Tibial artery (tissue), 4 donors: ENCODE data around the gene ACOXL.

Source experiments
- DNase-seq, 2 donors: peaks; one replicate each; pipeline ENCODE4 v3.0.0-alpha.2; 2019
- H3K27ac ChIP-seq, 2 donors: fragments of 200-600 bp; sonication (generic) in 1 of 2; 1 replicate in 1 of 2; 2 replicates in 1 of 2; pipeline ENCODE4 v1.5.1; 2018 to 2019; ENCODE audit warnings: mild to moderate bottlenecking in 1 of 2
- H3K27me3 ChIP-seq, 2 donors: fragments of 200-600 bp; sonication (generic) in 1 of 2; one replicate each; pipeline versions ENCODE4 v1.5.1 to v1.6.0; 2016 to 2019
- H3K36me3 ChIP-seq, 3 donors: fragments of 200-600 bp; sonication (generic) in 2 of 3; one replicate each; pipeline ENCODE4 v1.5.1; 2016 to 2019; ENCODE audit warnings: mild to moderate bottlenecking in 2 of 3
- H3K4me1 ChIP-seq, 4 donors: fragments of 200-600 bp; sonication (generic) in 2 of 4; 1 replicate in 3 of 4; 2 replicates in 1 of 4; pipeline ENCODE4 v1.5.1; 2016 to 2019
- H3K4me3 ChIP-seq, 2 donors: fragments of 200-600 bp; sonication (generic) in 1 of 2; 1 replicate in 1 of 2; 2 replicates in 1 of 2; pipeline ENCODE4 v1.5.1; 2018 to 2019; ENCODE audit warnings: mild to moderate bottlenecking in 2 of 2
- H3K9me3 ChIP-seq, 3 donors: fragments of 200-600 bp; sonication (generic) in 1 of 3; one replicate each; pipeline ENCODE4 v1.5.1; 2016 to 2019
- intact Hi-C: fragments of 100-400 bp; cut with DNase I; formaldehyde crosslinking; loops from one replicate; pipeline ENCODE4 v1.15.0; 2023; ENCODE audit warnings: low total_unique reads
- TF ChIP-seq, protein P1 (sequence below), 2 experiments: fragments of 200-600 bp in 1 of 2; fragments of 450-650 bp in 1 of 2; IDR thresholded peaks; one replicate each; pipeline ENCODE4 v1.5.1; 2017 to 2019; ENCODE audit warnings: antibody characterized with exemption in 2 of 2, mild to moderate bottlenecking in 1 of 2, moderate library complexity in 1 of 2

Gene ACOXL

GRCh38 chr2:110793034-110793433 lies 60.7 kb downstream of the ACOXL start:
- intact Hi-C loops = no loop called here
- H3K36me3 ChIP-seq = no peaks in the 10 kb centered on the region
- peaks cover 0 to 23% (median 15%) of the 10 kb centered on the region in 4 donors for H3K4me1 ChIP-seq
- no peaks in the 10 kb centered on the region for H3K9me3 ChIP-seq
- DNase-seq = no peak
- H3K4me3 ChIP-seq = no peak overlapping the region
- H3K27ac ChIP-seq = no peak overlapping the region
- TF ChIP-seq, protein P1, sequence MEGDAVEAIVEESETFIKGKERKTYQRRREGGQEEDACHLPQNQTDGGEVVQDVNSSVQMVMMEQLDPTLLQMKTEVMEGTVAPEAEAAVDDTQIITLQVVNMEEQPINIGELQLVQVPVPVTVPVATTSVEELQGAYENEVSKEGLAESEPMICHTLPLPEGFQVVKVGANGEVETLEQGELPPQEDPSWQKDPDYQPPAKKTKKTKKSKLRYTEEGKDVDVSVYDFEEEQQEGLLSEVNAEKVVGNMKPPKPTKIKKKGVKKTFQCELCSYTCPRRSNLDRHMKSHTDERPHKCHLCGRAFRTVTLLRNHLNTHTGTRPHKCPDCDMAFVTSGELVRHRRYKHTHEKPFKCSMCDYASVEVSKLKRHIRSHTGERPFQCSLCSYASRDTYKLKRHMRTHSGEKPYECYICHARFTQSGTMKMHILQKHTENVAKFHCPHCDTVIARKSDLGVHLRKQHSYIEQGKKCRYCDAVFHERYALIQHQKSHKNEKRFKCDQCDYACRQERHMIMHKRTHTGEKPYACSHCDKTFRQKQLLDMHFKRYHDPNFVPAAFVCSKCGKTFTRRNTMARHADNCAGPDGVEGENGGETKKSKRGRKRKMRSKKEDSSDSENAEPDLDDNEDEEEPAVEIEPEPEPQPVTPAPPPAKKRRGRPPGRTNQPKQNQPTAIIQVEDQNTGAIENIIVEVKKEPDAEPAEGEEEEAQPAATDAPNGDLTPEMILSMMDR (IDR thresholded peaks at IDR 0.05) = no peak
- peaks cover 0 to 23% of the 10 kb centered on the region in 2 donors for H3K27me3 ChIP-seq

DNA sequence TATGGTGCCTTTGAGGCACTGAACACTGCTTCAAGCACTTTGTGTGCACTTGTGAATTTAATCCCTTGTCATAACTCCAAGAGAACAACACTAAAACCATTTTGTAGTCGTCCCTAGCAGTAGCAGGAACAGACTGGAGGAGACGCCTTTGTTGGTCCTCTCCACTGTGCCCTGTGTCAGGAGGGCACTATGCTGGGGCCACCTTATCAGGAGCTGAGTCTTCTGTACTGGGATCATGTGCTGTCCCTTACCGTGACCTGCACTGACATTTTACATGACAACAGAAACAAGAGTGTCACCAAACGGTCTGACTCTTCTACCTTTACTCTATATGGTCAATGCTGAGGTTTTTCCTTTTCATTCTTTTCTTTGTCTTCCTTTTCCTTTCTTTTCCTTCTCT lies 62.0 kb downstream of the ACOXL start:
- TF ChIP-seq, protein P1 (IDR thresholded peaks at IDR 0.05) = no peak
- DNase-seq = no peak
- intact Hi-C loops = no loop called here

DNA sequence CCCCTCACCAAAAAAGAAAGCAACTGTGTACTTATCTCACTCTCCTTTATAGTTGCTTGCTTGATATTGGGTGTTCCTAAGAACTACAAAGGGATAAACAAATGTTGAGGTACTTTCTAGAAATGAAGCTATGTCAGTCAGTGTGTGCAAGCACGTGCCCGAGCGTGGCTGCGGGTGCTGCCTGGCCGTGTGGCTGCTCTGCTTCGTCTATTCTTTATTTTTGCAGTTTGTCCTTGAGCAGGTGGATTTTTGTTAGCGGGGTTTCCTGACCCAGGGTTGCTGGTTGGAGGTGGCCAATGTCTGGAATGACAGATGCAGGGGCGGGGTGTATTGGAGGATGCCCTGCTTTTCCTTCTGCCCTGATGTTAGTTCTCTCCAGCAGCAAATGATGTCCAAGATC lies 62.6 kb downstream of the ACOXL start:
- TF ChIP-seq, protein P1 (IDR thresholded peaks at IDR 0.05) = no peak
- Histone ChIP-seq H3K4me1 (peaks cover 0 to 23% (median 15%) of the 10 kb centered on the region in 4 donors), H3K27ac (no peak overlapping the region), H3K4me3 (no peak overlapping the region), H3K27me3 (peaks cover 0 to 23% of the 10 kb centered on the region in 2 donors), H3K36me3 (no peaks in the 10 kb centered on the region), H3K9me3 (no peaks in the 10 kb centered on the region)
- no peak for DNase-seq
- intact Hi-C loops = no loop called here

More for the DNA sequence above, 62.0 kb downstream of the ACOXL start:
- H3K9me3 ChIP-seq = no peaks in the 10 kb centered on the region
- peaks cover 0 to 23% of the 10 kb centered on the region in 2 donors for H3K27me3 ChIP-seq
- H3K4me1 ChIP-seq = peaks cover 0 to 23% (median 15%) of the 10 kb centered on the region in 4 donors
- no peaks in the 10 kb centered on the region for H3K36me3 ChIP-seq
- H3K4me3 ChIP-seq = no peak overlapping the region
- H3K27ac ChIP-seq = no peak overlapping the region

GRCh38 chr2:110796716-110797301 lies 64.4 kb downstream of the ACOXL start:
- Histone ChIP-seq H3K9me3 (no peaks in the 10 kb centered on the region), H3K27me3 (peaks cover 0 to 22% of the 10 kb centered on the region in 2 donors), H3K27ac (no peak overlapping the region), H3K4me3 (no peak overlapping the region), H3K36me3 (no peaks in the 10 kb centered on the region), H3K4me1 (peaks cover 0 to 23% (median 15%) of the 10 kb centered on the region in 4 donors)
- TF ChIP-seq, protein P1 (IDR thresholded peaks at IDR 0.05) = no peak
- no peak for DNase-seq
- intact Hi-C loops = no loop called here

DNA sequence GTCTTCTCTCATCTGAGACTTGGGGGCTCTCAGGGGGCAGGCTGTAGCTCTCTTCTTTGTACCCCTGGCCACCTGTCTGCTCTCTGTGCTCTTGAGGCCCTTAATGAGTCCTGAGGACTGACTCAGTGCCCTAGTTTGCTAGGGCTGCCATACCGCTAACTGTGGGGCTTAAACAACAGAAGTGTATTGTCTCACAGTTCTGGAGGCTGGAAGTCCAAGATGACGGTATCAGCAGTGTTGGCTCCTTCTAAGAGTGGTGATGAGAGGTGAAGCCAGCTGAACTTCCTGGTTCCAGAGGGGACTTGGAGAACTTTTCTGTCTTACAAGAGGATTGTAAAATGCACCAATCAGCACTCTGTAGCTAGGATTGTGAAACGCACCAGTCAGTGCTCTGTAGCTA lies 67.0 kb downstream of the ACOXL start:
- no peak for DNase-seq
- Histone ChIP-seq H3K9me3 (peaks cover 0 to 2% (median 1%) of the 10 kb centered on the region in 3 donors), H3K4me1 (peaks cover 0 to 23% (median 15%) of the 10 kb centered on the region in 4 donors), H3K36me3 (no peaks in the 10 kb centered on the region), H3K4me3 (no peak overlapping the region), H3K27ac (no peak overlapping the region), H3K27me3 (peaks cover 0 to 5% of the 10 kb centered on the region in 2 donors)
- TF ChIP-seq, protein P1 (IDR thresholded peaks at IDR 0.05) = no peak
- intact Hi-C loops = no loop called here
